Gastroesophageal sphincter (tissue), 3 donors: ENCODE data around the gene TCEAL2.
"Not testable (repeated sequence)": the region's sequence is repeated elsewhere in the genome, so short reads cannot be mapped to it uniquely, and the experiment has no call there.

ENCODE experiments used
- CTCF ChIP-seq, 4 experiments: fragments of 200-600 bp in 2 of 4; fragments of 450-650 bp in 2 of 4; sonication (generic) in 1 of 4; IDR thresholded peaks; one replicate each; pipeline ENCODE4 v1.5.1; 2017 to 2019; ENCODE audit warnings: antibody characterized with exemption in 4 of 4, mild to moderate bottlenecking in 2 of 4, moderate library complexity in 2 of 4
- EP300 ChIP-seq: sonication (generic); formaldehyde crosslinking; IDR thresholded peaks from one replicate; pipeline ENCODE4 v1.6.1; 2017; ENCODE audit warnings: antibody characterized with exemption, mild to moderate bottlenecking

GRCh38 chrX:102140876-102141275 is 15.4 kb downstream of the TCEAL2 start:
- not testable (repeated sequence) for TF ChIP-seq EP300; CTCF (IDR thresholded peaks at IDR 0.05)
